ENCODE data around the gene ACOX3. TPM values are rescaled to one million over a fixed set of nuclear protein-coding genes. Genes with fewer than 3 reads are reported as not detected.
A peak's percentile ranks its signal among the peaks of the same experiment; 100 is the strongest.

Gene ACOX3
- total RNA-seq, 1 donor from 2014 or later = 30.4 TPM

DNA sequence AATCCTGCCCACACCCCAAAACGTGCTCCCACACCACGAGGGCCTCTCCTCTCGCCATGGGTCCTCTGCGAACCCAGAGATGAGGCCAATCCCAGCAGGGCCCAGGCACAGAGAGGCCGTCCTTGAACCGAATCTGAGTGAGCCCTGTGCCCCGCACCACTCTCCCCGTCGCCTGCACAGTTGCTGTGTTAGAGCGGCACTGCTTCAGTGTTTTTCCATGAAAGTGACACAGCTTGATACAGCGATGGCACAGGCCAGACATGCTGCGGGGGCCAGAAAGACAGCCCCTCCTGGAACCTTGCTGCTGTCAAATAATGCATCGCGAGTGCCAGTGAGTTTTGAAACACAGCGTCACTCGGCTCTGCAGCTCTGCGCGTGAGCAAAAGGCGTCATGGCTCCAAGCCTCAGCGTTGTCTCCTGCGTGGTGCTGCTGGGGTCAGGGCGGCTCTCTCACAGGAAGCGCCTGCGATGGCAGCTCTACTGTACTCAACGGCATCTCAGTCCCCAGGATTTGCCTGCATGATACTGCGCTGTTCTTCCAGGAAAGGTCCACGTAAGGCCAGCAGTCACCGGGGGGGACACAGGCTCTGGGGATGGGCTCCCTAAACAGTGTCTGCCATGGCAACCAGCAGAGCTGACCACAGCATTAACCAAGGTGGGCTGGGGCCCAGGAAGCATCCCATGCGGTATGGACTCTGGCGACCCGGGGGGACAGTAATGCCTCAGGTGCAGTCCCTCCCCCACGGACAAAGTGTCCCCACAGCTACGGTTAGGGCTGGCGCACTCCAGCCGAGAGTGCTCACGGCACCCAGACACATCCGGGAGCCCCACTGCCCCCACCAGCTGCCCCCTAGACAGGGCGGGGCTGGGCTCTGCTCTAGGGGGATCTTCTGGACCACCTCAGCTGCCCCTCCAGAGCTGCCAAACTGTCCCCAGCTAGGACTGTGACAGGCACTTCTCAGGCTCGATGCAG, 63.1 kb downstream of the ACOX3 start:
- H3K4me3 ChIP-seq = no peak overlapping the region
- H3K4me1 ChIP-seq = no peaks in the 10 kb centered on the region
- intact Hi-C loops (cut with DNase I) = no loop called here
- no peak overlapping the region for H3K27ac ChIP-seq
- H3K36me3 ChIP-seq = peaks cover 33% of the 10 kb centered on the region
- TF ChIP-seq, protein P1, sequence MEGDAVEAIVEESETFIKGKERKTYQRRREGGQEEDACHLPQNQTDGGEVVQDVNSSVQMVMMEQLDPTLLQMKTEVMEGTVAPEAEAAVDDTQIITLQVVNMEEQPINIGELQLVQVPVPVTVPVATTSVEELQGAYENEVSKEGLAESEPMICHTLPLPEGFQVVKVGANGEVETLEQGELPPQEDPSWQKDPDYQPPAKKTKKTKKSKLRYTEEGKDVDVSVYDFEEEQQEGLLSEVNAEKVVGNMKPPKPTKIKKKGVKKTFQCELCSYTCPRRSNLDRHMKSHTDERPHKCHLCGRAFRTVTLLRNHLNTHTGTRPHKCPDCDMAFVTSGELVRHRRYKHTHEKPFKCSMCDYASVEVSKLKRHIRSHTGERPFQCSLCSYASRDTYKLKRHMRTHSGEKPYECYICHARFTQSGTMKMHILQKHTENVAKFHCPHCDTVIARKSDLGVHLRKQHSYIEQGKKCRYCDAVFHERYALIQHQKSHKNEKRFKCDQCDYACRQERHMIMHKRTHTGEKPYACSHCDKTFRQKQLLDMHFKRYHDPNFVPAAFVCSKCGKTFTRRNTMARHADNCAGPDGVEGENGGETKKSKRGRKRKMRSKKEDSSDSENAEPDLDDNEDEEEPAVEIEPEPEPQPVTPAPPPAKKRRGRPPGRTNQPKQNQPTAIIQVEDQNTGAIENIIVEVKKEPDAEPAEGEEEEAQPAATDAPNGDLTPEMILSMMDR (IDR thresholded peaks at IDR 0.05) = no peak
- DNase-seq (no peak), ATAC-seq (no peak)
- H3K9me3 ChIP-seq = no peaks in the 10 kb centered on the region
- no peaks in the 10 kb centered on the region for H3K27me3 ChIP-seq (ENCODE audit: low read depth)

DNA sequence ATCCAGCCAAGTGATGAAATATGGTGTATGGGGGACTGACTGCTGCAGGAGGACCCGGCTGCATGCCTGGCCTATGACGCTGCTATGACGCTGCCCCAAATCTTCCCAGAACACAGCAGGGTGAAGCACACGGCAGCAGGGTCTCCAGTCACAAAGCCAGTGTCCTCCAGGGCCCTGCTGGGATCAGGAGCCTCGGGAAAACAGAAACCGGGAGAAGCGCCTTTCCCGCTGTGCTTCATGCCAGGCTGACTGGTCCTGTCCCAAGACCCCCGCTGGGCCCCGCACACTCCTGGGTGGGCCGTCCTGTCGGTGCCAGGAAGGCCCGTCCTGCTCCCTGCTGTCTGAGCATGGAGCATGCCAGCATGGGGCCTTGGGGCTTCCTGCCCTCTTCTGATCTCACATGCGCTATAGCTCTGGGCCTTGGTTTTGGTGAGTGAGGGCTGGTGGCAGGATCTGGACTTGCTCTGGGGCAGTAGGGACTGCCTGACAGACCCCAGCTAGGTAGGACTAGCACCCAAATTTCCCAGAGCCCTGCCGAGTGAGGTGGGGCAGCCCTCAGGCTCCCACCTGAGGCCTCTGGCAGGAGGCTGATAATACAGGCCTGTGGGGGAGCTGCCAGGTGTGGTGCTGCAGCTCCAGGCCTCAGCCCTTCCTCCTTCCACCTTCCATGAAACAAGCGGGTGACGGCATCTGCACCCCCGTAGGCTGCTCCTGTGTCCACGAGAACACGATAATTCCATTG, 64.0 kb downstream of the ACOX3 start:
- DNase-seq (no peak), ATAC-seq (no peak)
- Histone ChIP-seq H3K9me3 (no peaks in the 10 kb centered on the region), H3K36me3 (peaks cover 32% of the 10 kb centered on the region), H3K27me3 (ENCODE audit: low read depth) (no peaks in the 10 kb centered on the region), H3K4me1 (no peaks in the 10 kb centered on the region), H3K4me3 (no peak overlapping the region), H3K27ac (no peak overlapping the region)
- intact Hi-C loops (cut with DNase I) = no loop called here
- TF ChIP-seq, protein P1 (IDR thresholded peaks at IDR 0.05) = no peak

DNA sequence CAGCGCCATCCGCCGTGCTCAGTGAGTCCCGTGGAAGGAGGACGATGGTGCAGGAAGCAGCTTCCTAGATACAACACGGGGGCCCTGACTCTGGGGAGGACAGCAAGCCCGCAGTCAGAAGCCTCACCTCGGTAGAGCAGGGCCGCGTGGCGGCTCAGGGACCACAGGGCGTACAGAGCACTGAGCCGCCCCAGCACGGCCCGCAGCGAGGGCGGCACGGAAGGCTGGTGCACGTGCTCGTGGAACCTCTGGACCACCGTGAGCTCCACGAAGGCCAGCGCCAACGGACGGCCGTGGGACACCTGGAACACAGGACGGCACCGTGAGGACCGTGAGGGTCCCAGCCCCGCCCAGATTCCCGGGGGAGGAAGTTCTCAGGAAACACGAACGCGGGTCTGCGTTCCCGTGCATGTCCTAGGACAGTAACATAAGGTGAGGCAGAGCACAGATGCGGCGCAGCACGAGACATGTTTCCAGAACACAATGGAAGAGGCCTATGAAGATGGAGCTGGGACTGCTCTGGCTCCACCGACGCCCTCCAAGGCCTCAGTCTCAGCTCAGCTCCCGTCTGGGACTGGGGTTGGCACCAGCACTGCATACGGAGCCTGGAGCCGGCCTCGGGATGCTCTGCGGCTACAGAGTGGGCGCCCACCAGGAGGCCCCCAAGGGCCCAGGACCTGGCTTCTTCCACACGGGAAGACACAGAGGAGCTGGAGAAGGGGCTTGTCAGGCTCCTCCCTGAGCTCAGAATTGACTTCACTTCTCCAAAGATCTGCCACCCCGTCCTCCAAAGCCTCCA, 65.5 kb downstream of the ACOX3 start:
- H3K4me1 ChIP-seq = no peaks in the 10 kb centered on the region
- intact Hi-C loops (cut with DNase I) = no loop called here
- no peaks in the 10 kb centered on the region for H3K27me3 ChIP-seq (ENCODE audit: low read depth)
- ATAC-seq (no peak), DNase-seq (peak; percentile 45)
- no peaks in the 10 kb centered on the region for H3K9me3 ChIP-seq
- H3K36me3 ChIP-seq = peaks cover 21% of the 10 kb centered on the region
- TF ChIP-seq, protein P1 (IDR thresholded peaks at IDR 0.05) = no peak
- H3K27ac ChIP-seq = no peak overlapping the region
- no peak overlapping the region for H3K4me3 ChIP-seq

DNA sequence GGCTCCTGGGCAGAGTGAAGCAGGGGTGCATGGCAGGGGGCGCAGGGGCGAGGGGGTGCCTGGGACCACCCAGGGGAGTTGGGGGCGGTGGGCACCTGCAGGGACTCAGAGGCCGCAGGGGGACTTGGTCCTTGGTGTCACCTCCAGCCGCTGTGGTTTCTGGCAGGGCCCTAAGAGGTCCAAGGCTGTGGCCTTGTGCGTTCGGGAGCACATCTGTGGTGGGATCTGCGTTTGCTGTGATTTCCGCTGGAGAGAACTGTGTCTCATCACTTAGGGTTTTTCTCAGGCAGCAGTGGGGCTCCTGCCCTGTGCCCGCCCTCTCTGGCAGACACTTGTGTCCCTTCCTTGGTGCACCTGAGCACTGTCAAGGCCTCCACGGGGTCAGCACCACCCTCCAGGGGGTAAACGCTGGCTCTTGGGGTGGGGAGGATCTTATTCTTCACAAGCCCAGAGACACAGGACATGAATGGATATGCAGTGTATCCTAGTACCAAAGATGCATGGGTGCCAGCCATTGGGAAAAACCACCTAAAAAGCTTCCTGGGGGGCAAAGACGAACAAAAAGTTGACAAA, 66.5 kb downstream of the ACOX3 start:
- intact Hi-C loops (cut with DNase I) = no loop called here
- DNase-seq (peak; percentile 26), ATAC-seq (no peak)
- Histone ChIP-seq H3K4me1 (no peaks in the 10 kb centered on the region), H3K9me3 (no peaks in the 10 kb centered on the region), H3K27ac (no peak overlapping the region), H3K27me3 (ENCODE audit: low read depth) (no peaks in the 10 kb centered on the region), H3K36me3 (peaks cover 14% of the 10 kb centered on the region), H3K4me3 (no peak overlapping the region)
- TF ChIP-seq, protein P1 (IDR thresholded peaks at IDR 0.05) = no peak
